Measurements from ENCODE around the gene RSRC1.

GRCh38 chr3:158220575-158220974 lies 110.7 kb downstream of the RSRC1 start:
- TF ChIP-seq POLR2A (IDR thresholded peaks at IDR 0.05; ENCODE audit: low read length) (no peak), GATA1 (IDR thresholded peaks at IDR 0.05; ENCODE audit: low read depth, low read length) (no peak)
